A549 treated with dexamethasone at 1 μM for 4 hours (cell line): ENCODE results near the gene CD59. TPM values are rescaled to one million over a fixed set of nuclear protein-coding genes. Genes with fewer than 3 reads are reported as not detected.

Experiments used
- total RNA-seq: library from RNA; stranded (reverse); fragments of 200-300 nt; extraction: Qiagen RNA extraction; gene quantifications from 5 replicates; pipeline ENCODE4 v1.2.3, GENCODE V29; 2022

The CD59 gene, protein sequence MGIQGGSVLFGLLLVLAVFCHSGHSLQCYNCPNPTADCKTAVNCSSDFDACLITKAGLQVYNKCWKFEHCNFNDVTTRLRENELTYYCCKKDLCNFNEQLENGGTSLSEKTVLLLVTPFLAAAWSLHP
- 799 to 950 TPM (median 912 TPM) in 5 replicates for total RNA-seq

DNA sequence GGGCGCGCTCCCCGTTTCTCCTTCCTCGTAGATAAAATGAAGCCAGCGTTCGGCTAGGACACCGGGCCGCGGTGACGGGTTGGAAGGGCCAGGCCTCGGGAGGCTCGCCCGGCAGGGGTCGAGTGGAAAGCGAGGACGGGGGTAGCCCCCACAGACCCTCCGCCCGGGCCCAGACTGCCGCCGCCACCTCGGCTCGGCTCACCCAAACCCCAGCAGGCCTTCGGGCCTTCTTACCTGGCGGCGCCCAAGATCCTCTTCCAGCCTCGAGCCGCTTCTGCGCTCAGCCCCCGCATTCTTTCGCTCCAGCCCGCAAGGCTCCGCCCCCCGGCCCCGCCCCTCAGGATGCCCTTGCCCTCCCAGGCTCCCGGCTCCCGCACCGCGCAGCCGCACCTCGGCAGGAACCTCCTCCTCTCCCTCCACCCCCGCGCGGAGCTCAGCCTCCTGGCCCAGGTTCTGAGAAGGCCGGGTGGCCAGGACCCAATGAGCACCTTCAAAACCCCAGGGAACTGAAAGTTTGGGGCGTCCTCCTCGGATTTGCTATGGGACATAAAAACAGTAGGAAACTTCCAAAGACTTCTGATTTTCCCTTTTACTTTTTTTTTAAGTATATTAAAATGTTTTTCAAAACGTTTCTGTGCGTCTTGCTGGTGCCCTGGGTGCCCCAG is at the start of gene CD59:
Gene CD59, minus strand, starts transcription at position 276 of the 665 bp plus-strand sequence. CDS start 13,978 bp downstream, outside the sequence.

DNA sequence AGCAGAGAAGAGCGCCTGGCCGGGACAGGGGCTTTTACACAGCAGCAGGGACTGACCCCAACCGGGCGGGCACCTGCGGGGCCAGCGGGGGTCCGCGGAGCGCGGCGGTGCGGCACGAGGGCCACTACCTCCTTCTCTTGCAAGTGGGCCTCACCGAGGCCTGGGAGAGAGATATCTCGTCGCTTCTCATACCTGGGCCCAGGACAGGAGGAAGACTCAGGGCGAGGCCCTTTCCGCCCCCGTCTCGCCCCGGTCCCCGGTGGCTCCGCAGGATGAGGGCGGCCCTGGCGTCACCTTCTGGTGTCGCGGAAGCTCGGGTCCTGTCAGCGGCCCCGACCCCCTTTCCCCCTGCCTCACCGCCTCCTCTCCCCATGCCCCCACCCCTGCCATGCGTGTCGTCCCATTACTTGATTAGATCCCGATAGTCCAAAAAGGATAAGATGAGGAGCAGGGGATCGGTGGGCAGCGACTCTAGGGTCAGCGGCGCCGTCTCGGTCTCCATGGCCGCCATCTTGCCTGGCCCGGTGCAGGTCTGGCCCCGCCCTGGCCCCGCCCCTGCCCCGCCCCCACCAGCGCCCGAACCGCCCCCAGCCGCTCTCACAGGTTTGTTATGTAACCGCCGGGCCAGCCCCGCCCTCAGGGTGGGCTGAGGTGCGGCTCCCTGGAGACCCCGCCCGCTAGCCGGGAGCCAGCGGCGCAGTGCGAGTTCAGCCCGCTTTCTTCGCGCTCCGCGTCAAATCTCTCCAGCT is 37.9 kb upstream of the CD59 start, which contains the start of gene FBXO3:
Gene FBXO3, minus strand, starts transcription at position 534 of the 749 bp plus-strand sequence. Its CDS starts 23 bp downstream, at position 511.

DNA sequence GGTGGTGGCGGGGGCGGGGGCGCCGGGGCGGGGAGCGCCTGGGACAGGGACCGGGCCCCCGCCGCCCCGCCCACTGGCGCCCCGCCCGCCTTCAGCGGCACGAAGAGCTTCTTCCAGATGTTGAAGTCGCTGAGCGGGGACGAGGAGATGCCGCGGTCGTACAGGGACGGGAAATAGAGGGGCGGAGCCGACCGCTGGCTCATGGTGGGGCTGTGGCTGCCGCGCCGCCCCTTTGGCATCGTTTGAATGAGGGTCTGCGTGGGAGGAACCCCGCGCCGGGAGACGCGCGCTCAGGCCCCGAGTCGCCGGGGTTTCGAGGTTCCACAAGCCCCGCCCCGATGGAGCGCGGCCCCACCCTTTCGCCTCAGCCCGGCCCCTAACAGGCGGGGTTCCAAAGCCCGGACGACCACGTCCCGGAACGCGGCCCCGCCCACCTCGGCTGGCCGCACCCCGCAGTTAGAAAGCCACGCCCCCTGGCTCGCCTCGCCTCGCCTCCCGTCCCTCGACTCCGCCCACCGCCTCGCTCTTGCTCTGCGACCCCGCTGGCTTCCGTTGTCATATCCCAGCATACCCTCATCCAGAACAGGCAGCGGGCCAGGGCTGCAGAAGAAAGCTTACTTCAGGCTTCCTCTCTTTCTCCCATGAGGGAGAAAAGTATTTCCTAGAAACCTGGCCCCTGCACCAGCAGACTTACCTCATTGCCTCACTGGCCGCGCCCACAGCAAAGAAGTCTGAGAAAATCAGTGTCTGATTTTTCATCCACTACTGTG is 35.5 kb downstream of the CD59 start, which contains the start of gene C11orf91:
Gene C11orf91, minus strand, starts transcription at position 325 of the 770 bp plus-strand sequence. Its CDS starts 86 bp downstream, at position 239.

Other genes with a start within 250 kb of the CD59 start
- 0.53 to 1.7 TPM (median 0.91 TPM) in 5 replicates for gene C11orf91, start 35.6 kb downstream of the CD59 start, total RNA-seq
- 20.6 to 27.7 TPM (median 26.0 TPM) in 5 replicates for gene FBXO3, start 38.1 kb upstream of the CD59 start, total RNA-seq
- 0.53 to 0.79 TPM (median 0.68 TPM) in 5 replicates for gene LMO2, start 155.7 kb upstream of the CD59 start, total RNA-seq